Suprapubic skin (tissue), 4 donors: ENCODE data around the gene FIBIN.

Experiments used
- CTCF ChIP-seq, 2 donors: fragments of 200-600 bp in 1 of 2; fragments of 450-650 bp in 1 of 2; sonication (generic) in 1 of 2; IDR thresholded peaks; one replicate each; pipeline ENCODE4 v1.5.1; 2016 to 2019; ENCODE audit warnings: antibody characterized with exemption in 2 of 2, mild to moderate bottlenecking in 1 of 2, moderate library complexity in 1 of 2
- EP300 ChIP-seq: sonication (generic); formaldehyde crosslinking; IDR thresholded peaks from one replicate; pipeline ENCODE4 v1.6.1; 2017; ENCODE audit warnings: antibody characterized with exemption
- POLR2A ChIP-seq, 2 donors: fragments of 450-650 bp; IDR thresholded peaks; one replicate each; pipeline ENCODE4 v1.6.1; 2017; ENCODE audit warnings: antibody characterized with exemption in 2 of 2, mild to moderate bottlenecking in 2 of 2, moderate library complexity in 2 of 2
- POLR2AphosphoS5 ChIP-seq, 3 donors: sonication (generic); formaldehyde crosslinking; IDR thresholded peaks; one replicate each; pipeline ENCODE4 v1.6.1; 2017; ENCODE audit warnings: antibody characterized with exemption in 3 of 3

GRCh38 chr11:26994631-26995095, 751 bp downstream of the FIBIN start:
- TF ChIP-seq CTCF (IDR thresholded peaks at IDR 0.05) (no peak), POLR2A (IDR thresholded peaks at IDR 0.05) (no peak), POLR2AphosphoS5 (IDR thresholded peaks at IDR 0.05) (no peak), EP300 (no peak)
